ENCODE results near the gene PHRF1. TPM values are rescaled to one million over a fixed set of nuclear protein-coding genes. Genes with fewer than 3 reads are reported as not detected.

PHRF1 gene
- total and polyA plus RNA-seq, 9 of the 15 experiments (the other 6 are each of a cell fraction or from before 2014, with no cell fraction given): 0.07 to 37.2 (median 7.7) TPM

GRCh38 chr11:565921-566509 is 10.3 kb upstream of the PHRF1 start (continued):
- TF ChIP-seq CHD7 (IDR thresholded peaks at IDR 0.05; ENCODE audit: low read depth, low read length): no peak

All from K562 (cell line).